ENCODE results near the gene ZNF736.

ZNF736 gene

GRCh38 chr7:64307254-64308015, 6.3 kb upstream of the ZNF736 start (continued):
- no peak for TF ChIP-seq MEIS1 (CRISPR knock-in tag; IDR thresholded peaks at IDR 0.05; ENCODE audit: borderline replicate concordance)
- TF ChIP-seq ZNF473 (tag by site-specific recombination; IDR thresholded peaks at IDR 0.05) = no peak
- TF ChIP-seq ZNF175 (tag by site-specific recombination; IDR thresholded peaks at IDR 0.05) = no peak
- no peak for TF ChIP-seq ZSCAN16 (tag by site-specific recombination; IDR thresholded peaks at IDR 0.05)
- 0 out of 2 replicates have a peak, but pooled peaks have one; percentile 33 for TF ChIP-seq ZBTB21 (tag by site-specific recombination; IDR thresholded peaks at IDR 0.05)
- no peak for TF ChIP-seq ZNF629 (tag by site-specific recombination; IDR thresholded peaks at IDR 0.05)
- TF ChIP-seq ZNF223 (tag by site-specific recombination; IDR thresholded peaks at IDR 0.05) = no peak
- no peak for TF ChIP-seq ZNF274 (IDR thresholded peaks at IDR 0.05; ENCODE audit: low read length)
- no peak for TF ChIP-seq ZNF274 (tag by site-specific recombination; IDR thresholded peaks at IDR 0.05; ENCODE audit: borderline replicate concordance)
- no peak for TF ChIP-seq ZNF596 (tag by site-specific recombination; IDR thresholded peaks at IDR 0.05)
- TF ChIP-seq OVOL3 (tag by site-specific recombination; IDR thresholded peaks at IDR 0.05) = no peak
- no peak for TF ChIP-seq ZNF510 (tag by site-specific recombination; IDR thresholded peaks at IDR 0.05; ENCODE audit: insufficient replicate concordance)
- no peak for TF ChIP-seq ZSCAN23 (tag by site-specific recombination; IDR thresholded peaks at IDR 0.05)
- no peak for TF ChIP-seq ZNF146 (tag by site-specific recombination; IDR thresholded peaks at IDR 0.05)
- TF ChIP-seq, protein P1, sequence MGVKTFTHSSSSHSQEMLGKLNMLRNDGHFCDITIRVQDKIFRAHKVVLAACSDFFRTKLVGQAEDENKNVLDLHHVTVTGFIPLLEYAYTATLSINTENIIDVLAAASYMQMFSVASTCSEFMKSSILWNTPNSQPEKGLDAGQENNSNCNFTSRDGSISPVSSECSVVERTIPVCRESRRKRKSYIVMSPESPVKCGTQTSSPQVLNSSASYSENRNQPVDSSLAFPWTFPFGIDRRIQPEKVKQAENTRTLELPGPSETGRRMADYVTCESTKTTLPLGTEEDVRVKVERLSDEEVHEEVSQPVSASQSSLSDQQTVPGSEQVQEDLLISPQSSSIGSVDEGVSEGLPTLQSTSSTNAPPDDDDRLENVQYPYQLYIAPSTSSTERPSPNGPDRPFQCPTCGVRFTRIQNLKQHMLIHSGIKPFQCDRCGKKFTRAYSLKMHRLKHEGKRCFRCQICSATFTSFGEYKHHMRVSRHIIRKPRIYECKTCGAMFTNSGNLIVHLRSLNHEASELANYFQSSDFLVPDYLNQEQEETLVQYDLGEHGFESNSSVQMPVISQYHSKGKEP (tag by site-specific recombination; IDR thresholded peaks at IDR 0.05) = peak; percentile 40; the same call in 1 of the 2 replicates
- TF ChIP-seq, protein P2, sequence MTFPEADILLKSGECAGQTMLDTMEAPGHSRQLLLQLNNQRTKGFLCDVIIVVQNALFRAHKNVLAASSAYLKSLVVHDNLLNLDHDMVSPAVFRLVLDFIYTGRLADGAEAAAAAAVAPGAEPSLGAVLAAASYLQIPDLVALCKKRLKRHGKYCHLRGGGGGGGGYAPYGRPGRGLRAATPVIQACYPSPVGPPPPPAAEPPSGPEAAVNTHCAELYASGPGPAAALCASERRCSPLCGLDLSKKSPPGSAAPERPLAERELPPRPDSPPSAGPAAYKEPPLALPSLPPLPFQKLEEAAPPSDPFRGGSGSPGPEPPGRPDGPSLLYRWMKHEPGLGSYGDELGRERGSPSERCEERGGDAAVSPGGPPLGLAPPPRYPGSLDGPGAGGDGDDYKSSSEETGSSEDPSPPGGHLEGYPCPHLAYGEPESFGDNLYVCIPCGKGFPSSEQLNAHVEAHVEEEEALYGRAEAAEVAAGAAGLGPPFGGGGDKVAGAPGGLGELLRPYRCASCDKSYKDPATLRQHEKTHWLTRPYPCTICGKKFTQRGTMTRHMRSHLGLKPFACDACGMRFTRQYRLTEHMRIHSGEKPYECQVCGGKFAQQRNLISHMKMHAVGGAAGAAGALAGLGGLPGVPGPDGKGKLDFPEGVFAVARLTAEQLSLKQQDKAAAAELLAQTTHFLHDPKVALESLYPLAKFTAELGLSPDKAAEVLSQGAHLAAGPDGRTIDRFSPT (tag by site-specific recombination; IDR thresholded peaks at IDR 0.05) = peak; percentile 90
- no peak for TF ChIP-seq SCRT1 (tag by site-specific recombination; IDR thresholded peaks at IDR 0.05; ENCODE audit: borderline replicate concordance)
- no peak for TF ChIP-seq ZNF544 (tag by site-specific recombination; IDR thresholded peaks at IDR 0.05)
- no peak for TF ChIP-seq ZNF560 (tag by site-specific recombination; IDR thresholded peaks at IDR 0.05; ENCODE audit: borderline replicate concordance)
- TF ChIP-seq, protein P3, sequence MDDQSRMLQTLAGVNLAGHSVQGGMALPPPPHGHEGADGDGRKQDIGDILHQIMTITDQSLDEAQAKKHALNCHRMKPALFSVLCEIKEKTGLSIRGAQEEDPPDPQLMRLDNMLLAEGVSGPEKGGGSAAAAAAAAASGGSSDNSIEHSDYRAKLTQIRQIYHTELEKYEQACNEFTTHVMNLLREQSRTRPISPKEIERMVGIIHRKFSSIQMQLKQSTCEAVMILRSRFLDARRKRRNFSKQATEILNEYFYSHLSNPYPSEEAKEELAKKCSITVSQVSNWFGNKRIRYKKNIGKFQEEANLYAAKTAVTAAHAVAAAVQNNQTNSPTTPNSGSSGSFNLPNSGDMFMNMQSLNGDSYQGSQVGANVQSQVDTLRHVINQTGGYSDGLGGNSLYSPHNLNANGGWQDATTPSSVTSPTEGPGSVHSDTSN (CRISPR knock-in tag; IDR thresholded peaks at IDR 0.05) = no peak
- TF ChIP-seq, protein P4, sequence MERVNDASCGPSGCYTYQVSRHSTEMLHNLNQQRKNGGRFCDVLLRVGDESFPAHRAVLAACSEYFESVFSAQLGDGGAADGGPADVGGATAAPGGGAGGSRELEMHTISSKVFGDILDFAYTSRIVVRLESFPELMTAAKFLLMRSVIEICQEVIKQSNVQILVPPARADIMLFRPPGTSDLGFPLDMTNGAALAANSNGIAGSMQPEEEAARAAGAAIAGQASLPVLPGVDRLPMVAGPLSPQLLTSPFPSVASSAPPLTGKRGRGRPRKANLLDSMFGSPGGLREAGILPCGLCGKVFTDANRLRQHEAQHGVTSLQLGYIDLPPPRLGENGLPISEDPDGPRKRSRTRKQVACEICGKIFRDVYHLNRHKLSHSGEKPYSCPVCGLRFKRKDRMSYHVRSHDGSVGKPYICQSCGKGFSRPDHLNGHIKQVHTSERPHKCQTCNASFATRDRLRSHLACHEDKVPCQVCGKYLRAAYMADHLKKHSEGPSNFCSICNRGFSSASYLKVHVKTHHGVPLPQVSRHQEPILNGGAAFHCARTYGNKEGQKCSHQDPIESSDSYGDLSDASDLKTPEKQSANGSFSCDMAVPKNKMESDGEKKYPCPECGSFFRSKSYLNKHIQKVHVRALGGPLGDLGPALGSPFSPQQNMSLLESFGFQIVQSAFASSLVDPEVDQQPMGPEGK (tag by site-specific recombination; IDR thresholded peaks at IDR 0.05) = no peak
- TF ChIP-seq ZNF623 (tag by site-specific recombination; IDR thresholded peaks at IDR 0.05) = no peak
- TF ChIP-seq ZNF2 (tag by site-specific recombination; IDR thresholded peaks at IDR 0.05) = peak; percentile 41; the same call in 1 of the 2 replicates
- TF ChIP-seq ZNF155 (tag by site-specific recombination; IDR thresholded peaks at IDR 0.05) = no peak
- TF ChIP-seq ZNF404 (tag by site-specific recombination; IDR thresholded peaks at IDR 0.05) = no peak
- TF ChIP-seq ZNF521 (tag by site-specific recombination; IDR thresholded peaks at IDR 0.05) = no peak
- no peak for TF ChIP-seq ZEB2 (tag by site-specific recombination; IDR thresholded peaks at IDR 0.05)
- TF ChIP-seq ZNF26 (tag by site-specific recombination; IDR thresholded peaks at IDR 0.05) = no peak
- TF ChIP-seq ZNF585B (tag by site-specific recombination; IDR thresholded peaks at IDR 0.05) = no peak
- TF ChIP-seq TRIM28 (IDR thresholded peaks at IDR 0.05; ENCODE audit: borderline replicate concordance, low read length) = peak; percentile 82; the same call in 1 of the 2 replicates
- TF ChIP-seq ZBTB8A (tag by site-specific recombination; IDR thresholded peaks at IDR 0.05) = peak; percentile 100
